Epithelial cell of proximal tubule (primary cell): Measurements from ENCODE around the gene FNTB. TPM values are rescaled to one million over a fixed set of nuclear protein-coding genes. Genes with fewer than 3 reads are reported as not detected.

Source experiments
- DNase-seq: peaks from one replicate; pipeline ENCODE4 v3.0.0-alpha.2; 2011; ENCODE audit warnings: low read depth
- H3K4me3 ChIP-seq: 2 replicates; pipeline ENCODE4 v1.5.1; 2011; ENCODE audit warnings: low read depth, mild to moderate bottlenecking, low read length
- CTCF ChIP-seq: conservative IDR thresholded peaks from 2 replicates; pipeline ENCODE4 v1.5.1; 2012; ENCODE audit warnings: low read depth, mild to moderate bottlenecking, low read length
- total RNA-seq: library from RNA; depleted of rRNA; stranded (reverse); fragments of >200 nt; gene quantifications from 2 replicates; pipeline ENCODE4 v1.2.3, GENCODE V29; 2015

FNTB gene
- total RNA-seq, 1 donor from 2014 or later = 16.6 TPM

- no peak for TF ChIP-seq CTCF
- no peak overlapping the region for H3K4me3 ChIP-seq
- DNase-seq = no peak
Observed at GRCh38 chr14:65035049-65035448, 48.4 kb downstream of the FNTB start.

- TF ChIP-seq CTCF = no peak
- no peak overlapping the region for H3K4me3 ChIP-seq
- DNase-seq = no peak
Observed at GRCh38 chr14:65038966-65039365, 52.3 kb downstream of the FNTB start.

- DNase-seq = no peak
- no peak overlapping the region for H3K4me3 ChIP-seq
- no peak for TF ChIP-seq CTCF
Observed at GRCh38 chr14:65040666-65041433, 54.2 kb downstream of the FNTB start.

GRCh38 chr14:65041434-65041915 is 54.8 kb downstream of the FNTB start:
- no peak for TF ChIP-seq CTCF
- DNase-seq = no peak
- no peak overlapping the region for H3K4me3 ChIP-seq

GRCh38 chr14:65042296-65042695 is 55.6 kb downstream of the FNTB start:
- no peak for TF ChIP-seq CTCF

GRCh38 chr14:65042731-65043372 is 56.2 kb downstream of the FNTB start:
- no peak for DNase-seq
- no peak overlapping the region for H3K4me3 ChIP-seq
- TF ChIP-seq CTCF = no peak

More at GRCh38 chr14:65042296-65042695, 55.6 kb downstream of the FNTB start:
- H3K4me3 ChIP-seq = no peak overlapping the region
- DNase-seq = no peak
